GM18499 (cell line): ENCODE data around the gene UBAP1.
"Not testable (repeated sequence)": the region's sequence is repeated elsewhere in the genome, so short reads cannot be mapped to it uniquely, and the experiment has no call there.

ENCODE experiments used
- ATAC-seq: cut with Tn5 transposase; IDR thresholded peaks from one replicate; pipeline ENCODE4 v1.9.1; 2021; ENCODE audit warnings: moderate number of reproducible peaks; ENCODE audit not compliant: insufficient read depth, unreplicated experiment

The UBAP1 gene

DNA sequence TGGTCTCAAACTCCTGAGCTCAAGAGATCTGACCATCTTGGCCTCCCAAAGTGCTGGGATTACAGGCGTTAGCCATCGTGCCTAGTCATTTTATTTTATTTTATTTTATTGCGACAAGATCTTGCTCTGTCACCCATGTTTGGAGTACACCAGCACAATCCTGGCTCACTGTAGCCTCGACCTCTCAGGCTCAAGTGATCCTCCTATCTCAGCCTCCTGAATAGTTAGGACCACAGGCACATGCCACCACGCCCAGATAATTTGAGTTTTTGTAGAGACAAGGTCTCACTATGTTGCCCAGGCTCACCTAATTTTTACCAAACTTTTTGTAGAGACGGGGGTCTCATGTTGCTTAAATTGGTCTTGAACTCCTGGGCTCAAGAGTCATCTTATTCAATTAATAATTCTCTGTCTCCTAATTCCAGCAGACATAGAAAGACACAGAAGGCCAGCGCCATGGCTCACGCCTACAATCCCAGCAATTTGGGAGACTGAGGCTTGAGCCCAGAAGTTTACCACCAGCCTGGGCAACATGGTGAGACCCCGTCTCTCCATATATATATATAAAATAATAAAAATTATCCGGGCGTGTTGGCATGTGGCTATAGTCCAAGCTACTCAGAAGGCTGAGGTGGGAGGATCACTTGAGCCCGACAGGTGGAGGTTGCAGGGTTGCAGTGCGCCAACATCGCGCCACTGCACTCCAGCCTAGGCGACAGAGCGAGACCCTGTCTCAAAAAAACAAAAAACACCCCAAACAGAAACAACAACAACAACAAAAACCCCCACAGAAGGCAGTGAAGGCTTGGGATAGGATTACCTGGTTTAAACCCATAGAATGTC is 1.0 kb upstream of the UBAP1 start:
- no peak for ATAC-seq

DNA sequence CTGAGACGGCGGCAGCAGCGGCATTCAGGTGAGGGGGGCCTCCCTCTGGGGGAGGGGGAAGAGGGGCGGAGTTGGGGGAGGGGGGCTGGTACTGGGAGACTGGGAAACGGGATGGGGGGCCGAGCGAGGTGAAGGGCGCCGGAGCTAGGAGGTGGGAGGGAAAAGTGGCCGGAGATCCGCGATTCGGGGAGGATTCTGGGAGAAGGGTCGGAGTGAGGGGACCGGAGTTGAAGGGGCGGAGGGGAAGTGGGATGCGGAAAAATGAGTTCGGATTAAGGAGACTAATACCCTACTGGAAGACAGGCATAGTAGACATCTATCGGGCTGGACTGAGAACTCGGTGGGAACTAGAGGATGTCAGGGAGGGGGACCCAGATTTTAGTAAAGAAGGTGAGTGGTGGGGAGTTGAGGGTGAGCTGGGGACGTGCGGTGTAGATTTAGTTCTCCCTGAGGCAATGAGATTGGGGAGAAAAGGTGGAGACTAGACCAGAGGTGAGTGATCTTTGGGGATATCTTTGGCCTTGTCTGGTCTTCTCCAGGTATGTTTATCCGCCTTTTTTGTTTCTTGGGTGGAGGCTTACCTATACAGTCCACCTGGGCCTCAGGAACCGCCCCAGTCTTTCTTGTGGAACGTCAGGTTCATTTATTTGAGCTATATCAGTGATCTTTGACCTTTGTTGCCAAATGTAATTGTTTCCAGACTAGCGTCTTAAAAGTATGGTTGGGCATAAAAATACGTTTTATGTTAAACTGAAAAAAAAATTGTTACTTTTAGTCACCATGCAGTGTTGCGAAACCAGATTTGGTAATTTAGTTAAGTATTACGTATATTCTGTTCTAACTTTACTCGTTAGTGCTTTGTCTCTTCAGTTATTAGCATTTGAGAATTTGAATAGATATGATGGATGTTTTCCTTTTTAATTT is 632 bp downstream of the UBAP1 start:
- ATAC-seq = no peak

DNA sequence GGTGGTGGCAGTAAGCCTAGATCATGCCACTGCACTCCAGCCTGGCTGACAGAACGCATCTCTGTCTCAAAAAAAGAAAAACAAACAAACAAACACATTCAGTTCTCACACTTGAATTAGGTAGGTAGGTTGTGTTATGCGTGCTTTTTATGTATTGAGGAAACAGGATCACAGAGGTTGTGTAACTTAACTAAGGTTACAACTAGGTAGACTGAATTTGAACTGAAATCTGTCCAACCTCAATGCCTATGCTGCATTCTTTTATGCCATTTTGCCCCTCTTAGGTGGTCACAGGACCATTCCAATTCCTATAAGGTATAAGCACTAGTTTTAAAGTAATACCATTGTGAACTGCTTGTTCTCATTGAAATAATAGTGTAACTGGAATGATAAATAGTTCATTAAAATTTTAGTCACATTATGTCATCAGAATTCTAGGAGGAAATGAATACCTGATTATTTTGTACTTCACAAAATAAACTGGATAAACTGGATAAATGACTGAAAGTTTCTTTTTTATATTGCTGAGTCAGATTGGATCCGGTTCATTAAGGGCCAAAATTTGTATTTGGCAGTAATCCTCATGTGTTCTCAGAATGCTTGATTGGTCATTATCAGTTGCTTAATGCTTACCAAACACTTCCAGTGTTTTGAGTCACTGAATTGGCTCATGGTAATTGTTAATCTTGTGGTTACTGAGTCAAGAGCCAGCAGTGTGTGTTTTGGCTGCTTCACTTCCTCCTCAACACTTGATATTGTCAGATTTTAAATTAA is 7.1 kb downstream of the UBAP1 start:
- ATAC-seq = no peak

DNA sequence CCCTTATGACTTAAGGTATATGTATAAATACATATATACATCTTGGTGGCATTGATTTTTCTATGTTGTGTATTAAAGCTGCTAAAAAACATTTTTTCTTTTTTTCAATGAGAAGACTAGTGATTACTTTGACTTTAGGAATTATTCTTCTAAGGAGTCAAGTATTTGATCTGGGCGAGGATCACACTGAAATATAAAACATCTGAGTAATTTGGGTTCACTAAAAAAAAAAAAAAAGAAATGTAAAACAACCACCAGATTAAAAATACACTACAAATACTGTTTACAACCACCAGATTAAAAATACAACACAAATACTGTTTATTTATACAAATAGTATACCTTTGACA is 9.0 kb downstream of the UBAP1 start:
- ATAC-seq = no peak

DNA sequence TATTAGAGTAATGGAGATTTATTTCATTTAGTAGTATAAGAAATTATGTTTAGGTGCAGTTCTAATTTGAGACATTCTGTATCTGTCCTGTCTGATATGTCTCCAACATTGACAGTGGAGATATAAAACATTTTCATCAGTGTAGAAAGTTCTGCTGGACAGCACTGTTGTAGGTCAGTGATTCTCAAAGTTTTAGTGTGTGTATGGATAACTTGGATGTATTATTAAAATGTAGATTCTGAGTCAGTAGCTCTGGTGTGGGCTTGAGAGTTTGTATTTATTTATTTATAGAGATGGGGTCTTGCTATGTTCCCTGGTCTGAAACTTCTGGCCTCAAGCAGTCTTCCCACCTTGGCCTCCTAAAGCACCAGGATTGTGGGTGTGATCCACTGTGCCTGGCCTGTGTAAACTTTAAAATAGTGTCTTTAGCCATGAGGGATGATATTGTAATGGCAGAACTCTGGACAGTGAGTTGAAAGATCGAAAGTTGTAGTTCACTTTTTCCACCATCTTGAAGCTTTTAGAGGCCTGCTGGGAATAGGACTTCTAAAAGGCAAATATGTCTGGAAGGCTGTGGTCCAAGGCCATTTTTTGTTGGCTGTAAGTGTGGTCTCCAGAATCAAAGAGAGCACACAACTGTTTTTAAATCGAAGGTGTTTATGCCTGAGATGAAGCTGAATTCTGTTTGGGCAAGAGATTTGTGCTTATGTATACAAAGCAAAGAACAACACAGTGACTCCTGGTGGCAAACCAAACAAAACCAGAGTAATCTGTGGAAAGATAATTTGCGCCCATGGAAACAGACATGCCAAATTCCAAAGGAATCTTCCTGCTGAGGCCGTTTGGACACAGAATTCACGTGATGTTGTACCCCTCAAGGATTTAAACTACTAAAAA is 12.4 kb downstream of the UBAP1 start:
- no peak for ATAC-seq

DNA sequence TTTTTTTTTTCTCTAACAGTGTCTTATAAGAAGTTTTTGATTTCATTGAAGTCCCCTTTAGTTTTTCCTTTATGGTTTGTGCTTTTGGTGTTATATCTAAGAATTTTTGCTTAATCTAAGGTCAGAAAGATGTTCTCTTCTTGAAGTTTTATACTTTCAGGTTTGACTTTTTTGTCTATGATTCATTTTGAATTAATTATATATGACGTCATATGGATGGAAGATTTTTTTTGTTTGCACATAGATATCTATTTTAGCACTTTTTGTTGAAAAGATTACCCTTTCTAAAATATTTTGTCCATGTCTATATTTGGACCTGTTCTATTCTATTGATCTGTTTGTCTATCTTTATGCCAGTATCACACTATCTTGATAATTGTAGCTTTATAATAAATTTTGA is 16.3 kb downstream of the UBAP1 start:
- ATAC-seq = no peak

DNA sequence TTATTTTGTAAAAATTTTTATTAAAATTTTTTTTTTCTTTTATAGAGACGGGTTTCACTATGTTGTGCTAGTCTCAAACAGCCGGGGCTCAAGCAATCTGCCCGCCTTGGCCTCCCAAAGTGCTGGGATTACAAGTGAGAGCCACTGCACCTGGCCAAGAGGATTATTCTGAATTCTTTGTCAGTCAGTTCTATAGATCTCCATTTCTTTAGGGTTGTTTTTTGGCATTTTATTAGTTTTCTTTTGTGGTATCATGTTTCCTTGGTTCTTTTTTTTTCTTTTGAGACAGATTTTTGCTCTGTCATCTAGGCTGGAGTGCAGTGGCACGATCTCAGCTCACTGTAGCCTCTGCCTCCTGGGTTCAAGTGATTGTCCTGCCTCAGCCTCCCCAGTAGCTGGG is 18.4 kb downstream of the UBAP1 start:
- not testable (repeated sequence) for ATAC-seq

DNA sequence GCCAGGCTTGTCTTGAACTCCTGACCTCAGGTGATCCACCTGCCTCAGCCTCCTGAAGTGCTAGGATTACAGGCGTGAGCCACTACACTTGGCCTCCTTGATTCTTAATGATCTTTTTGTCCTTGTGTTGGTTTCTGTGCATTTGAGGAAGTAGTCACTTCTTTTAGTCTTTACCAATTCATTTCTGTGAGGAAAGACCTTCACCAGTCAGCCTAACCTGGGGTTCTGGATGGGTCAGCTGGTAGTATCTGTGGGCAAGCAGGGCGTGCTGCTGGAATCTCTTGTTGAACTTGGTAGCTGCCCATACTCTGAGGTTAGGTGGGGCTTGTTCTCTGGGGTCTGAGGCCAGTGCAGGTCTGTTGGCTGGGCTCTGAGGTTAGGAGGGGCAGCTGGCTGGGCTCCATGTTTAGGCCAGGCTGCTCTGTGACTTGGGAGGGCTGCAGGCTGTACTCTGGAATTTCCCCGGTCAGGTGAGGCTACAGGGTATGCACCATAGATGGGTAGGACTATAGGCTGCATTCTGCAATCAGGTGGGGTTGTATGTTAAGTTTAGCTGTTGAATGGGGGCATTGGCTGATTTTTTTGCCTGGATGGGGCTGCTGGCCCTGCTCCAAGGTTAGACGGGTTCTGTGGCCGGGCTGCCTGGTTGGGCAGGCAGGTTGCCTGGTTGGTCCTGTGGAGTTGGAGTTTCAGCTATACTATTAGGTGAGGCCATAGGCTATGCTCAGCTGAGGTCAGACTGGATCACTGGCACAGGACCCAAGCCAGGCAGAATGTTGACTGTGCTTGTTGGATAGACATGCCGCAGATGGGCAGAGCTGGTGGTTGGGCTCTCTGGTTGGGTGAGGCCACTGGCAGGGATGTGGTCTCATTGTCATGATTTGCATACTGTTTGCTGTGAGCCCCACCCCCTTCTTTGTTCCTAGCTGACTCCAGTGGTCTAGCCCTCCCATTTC is 19.2 kb downstream of the UBAP1 start:
- no peak for ATAC-seq

DNA sequence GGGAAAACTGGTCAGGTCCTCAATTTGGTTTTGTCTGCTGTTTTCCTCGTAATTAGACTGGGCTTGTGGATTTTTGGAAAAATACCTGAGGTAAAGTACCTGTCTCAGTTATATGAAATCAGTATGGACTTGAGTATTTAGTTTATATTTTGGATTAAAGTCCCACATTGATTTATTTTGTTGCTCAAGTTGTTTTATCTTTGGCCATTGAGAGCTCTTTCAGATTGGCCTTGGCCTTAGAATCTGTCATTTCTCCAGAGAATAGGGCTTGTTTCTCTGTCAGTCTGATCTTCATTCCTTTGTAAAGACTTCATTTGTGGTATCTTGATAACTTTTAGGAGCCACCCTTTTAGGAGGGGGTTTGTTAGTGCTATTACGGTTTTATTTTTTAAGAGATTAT is 21.2 kb downstream of the UBAP1 start:
- ATAC-seq = no peak

DNA sequence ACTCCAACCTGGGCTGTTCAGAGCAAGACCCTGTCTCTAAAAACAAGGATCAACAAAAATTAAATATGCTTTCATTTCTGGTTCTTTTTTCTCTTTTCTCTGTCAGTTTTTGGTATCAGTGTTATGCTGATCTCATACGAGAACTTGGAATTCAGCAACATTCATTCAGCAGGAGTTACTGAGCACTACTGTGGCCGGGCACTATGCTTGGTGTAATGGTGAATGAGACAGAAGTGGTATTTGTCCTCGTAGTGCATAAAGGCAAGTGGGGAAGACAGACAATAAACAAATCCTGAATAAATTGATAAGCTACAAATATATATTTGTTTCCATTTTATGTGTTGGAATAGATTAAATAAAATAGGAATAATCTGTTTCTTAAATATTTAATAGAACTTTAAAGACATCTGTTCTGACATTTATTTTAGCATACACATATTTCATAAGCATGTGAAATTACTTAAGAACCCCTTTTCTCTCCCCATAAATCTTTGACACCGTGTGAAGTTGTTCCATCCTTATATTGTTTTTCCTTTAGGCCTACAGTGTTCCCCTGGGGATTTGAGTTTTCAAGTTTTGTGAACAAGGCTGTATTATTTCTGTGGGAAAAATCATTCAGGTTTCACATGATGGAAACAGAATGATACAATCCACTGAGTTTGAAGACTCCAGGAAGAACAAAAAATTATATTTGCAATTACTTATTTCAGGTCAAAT is 24.6 kb downstream of the UBAP1 start:
- ATAC-seq = no peak

DNA sequence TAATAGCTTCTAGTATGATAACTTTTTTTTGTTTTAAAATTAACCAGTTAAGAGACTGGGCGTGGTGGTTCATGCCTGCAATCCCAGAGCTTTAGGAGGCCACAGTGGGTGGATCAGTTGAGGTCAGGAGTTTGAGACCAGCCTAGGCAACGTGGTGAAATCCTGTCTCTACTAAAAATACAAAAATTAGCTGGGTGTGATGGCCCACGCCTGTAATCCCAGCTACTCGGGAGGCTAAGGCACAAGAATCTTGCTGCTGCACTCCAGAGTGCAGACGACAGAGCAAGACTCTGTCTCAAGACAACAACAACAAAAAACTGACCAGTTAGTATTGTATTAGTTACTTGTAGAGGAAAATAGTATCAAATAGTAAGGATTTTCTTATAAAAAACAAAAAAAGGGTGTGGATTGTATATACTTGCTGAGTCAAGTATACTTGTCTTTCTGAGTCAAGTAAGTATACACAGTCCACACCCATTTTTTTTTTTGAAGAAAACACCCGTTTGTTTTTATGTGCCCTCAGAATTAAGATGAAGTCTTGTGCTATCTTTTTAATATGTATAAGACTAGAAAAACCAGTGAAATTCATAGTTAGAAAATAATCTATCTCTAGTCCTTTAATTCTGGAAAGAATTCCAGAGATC is 25.3 kb downstream of the UBAP1 start:
- ATAC-seq = no peak

DNA sequence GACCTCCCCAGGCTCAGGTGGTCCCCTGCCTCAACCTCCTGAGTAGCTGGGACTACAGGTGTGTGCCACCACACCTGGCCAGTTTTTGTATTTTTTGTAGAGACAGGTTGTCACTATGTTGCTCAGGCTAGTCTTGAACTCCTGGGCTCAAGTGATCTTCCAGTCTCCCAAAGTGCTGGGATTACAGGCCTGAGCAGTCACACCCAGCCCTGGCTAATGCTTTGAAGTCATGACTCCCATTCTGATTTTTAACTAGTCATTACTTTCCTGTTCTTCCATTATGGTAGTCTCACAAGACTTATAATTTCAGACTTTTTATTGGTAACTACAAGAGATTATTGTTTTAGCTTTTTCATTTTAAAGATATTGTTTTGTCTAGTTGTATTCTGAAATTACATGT is 26.3 kb downstream of the UBAP1 start:
- ATAC-seq = no peak

DNA sequence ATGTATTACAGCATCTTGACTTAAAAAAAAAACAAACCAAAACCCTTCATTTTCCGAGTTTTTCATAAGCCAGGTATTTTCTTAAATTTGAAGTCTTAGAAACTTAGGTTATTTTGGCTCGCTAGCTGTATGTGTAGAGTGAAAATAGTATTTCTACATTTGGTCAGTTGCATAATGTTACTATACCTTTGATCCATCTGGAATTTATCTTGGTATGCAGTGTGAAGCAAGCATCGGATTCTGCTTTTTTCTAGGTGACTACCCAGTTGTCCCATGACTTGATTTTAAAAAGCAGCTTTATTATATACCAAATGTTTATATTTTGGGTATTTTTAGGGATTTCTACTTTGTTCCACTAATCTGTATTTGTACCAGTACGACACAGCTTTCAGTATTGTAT is 27.7 kb downstream of the UBAP1 start:
- no peak for ATAC-seq

DNA sequence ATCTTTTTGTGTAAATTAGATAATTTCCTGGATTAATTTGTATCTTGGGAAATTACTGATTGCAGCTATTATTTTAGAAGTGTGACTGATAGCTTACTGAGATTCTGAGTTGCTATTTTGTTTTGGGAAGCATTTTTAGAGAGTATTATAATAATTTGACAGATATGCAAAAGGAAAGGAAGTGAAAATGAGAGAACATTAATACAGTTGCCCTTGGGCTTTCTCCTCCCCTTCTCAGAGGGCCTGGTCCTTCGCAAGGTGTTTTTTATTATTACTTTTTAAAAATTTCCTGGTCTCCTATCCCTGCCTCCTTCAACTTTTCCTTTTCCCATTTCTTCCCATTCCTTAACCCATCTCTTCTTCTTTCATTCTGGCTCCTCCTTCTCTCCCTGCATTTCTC is 32.6 kb downstream of the UBAP1 start:
- ATAC-seq = no peak

DNA sequence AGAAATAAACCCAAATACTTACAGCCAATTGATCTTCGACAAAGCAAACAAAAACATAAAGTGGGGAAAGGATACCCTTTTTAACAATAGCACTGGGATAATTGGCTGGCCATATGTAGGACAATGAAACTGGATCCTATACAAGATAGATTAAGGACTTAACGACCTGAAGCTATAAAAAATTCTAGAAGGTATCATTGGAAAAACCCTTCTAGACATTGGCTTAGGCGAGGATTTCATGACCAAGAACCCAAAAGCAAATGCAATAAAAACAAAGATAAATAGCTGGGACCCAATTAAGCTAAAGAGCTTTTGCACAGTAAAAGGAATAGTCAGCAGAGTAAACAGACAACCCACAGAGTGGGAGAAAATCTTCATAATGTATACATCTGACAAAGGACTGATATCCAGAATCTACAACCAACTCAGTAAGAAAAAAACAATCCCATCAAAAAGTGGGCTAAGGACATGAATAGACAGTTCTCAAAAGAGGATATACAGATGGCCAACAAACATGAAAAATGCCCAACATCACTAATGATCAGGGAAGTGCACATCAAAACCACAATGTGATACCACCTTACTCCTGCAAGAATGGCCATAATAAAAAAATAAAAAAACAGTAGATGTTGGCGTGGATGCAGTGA is 35.6 kb downstream of the UBAP1 start:
- not testable (repeated sequence) for ATAC-seq

DNA sequence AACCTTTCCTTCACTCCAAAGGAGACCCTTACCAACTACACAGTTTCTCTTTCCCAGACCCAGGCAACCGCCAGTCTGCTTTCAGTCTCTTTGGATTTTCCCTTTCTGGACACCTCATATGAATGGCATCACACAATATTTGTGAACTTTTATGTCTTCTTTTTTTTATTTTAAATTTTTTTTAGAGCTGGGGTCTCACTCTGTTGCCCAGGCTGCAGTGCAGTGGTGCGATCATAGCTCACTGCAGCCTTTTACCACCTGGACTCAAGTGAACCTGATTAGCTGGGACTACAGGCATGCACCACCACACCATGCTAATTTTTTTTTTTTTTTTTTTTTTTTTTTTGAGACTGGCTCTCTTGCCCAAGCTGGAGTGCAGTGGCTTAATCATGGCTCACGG is 37.5 kb downstream of the UBAP1 start:
- no peak for ATAC-seq

DNA sequence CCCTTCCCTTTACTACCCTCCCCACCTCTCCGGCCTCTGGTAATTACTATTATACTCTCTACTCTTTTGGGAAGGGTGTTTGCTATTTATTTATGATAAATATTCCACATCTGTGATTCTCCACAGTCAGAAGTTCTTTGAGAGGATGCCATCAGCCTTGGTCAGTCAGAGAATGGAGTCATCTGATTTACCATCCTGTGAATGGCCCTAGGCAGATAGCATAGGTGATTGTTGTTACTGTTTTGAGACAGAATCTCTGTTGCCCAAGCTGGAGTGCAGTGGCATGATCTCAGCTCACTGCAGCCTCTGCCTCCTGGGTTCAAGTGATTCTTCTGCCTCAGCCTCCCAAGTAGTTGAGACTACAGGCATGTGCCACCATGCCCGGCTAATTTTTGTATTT is 38.2 kb downstream of the UBAP1 start:
- ATAC-seq = not testable (repeated sequence)
